ENCODE measurements around the gene MTFMT.

- TF ChIP-seq SP1 (IDR thresholded peaks at IDR 0.05) (peak; percentile 12), RXRA (IDR thresholded peaks at IDR 0.05) (no peak), TAF1 (conservative IDR thresholded peaks at IDR 0.05) (no peak), CTCF (IDR thresholded peaks at IDR 0.05; ENCODE audit: low read depth, low read length, missing input control) (no peak), YY1 (IDR thresholded peaks at IDR 0.05) (no peak), ZBTB33 (IDR thresholded peaks at IDR 0.05) (no peak), ATF3 (IDR thresholded peaks at IDR 0.05) (no peak), RAD21 (IDR thresholded peaks at IDR 0.05) (no peak), HNF4A (conservative IDR thresholded peaks at IDR 0.05) (no peak), FOXA2 (IDR thresholded peaks at IDR 0.05) (no peak), GABPA (IDR thresholded peaks at IDR 0.05 in 1 of 2, conservative IDR thresholded peaks at IDR 0.05 in 1 of 2) (no peak), JUND (IDR thresholded peaks at IDR 0.05) (no peak), HNF4G (IDR thresholded peaks at IDR 0.05) (no peak)
Observed at GRCh38 chr15:65049418-65049840, 20.0 kb upstream of the MTFMT start.
